CD4-positive, alpha-beta T cell treated with Interleukin-10 for 1 hour (primary cell): Measurements from ENCODE around the gene CNFN.

Experiments used
- DNase-seq: peaks from one replicate; pipeline ENCODE4 v3.0.0-alpha.2; 2020

Gene CNFN

GRCh38 chr19:42407816-42408175 lies 17.7 kb upstream of the CNFN start:
- DNase-seq = no peak

DNA sequence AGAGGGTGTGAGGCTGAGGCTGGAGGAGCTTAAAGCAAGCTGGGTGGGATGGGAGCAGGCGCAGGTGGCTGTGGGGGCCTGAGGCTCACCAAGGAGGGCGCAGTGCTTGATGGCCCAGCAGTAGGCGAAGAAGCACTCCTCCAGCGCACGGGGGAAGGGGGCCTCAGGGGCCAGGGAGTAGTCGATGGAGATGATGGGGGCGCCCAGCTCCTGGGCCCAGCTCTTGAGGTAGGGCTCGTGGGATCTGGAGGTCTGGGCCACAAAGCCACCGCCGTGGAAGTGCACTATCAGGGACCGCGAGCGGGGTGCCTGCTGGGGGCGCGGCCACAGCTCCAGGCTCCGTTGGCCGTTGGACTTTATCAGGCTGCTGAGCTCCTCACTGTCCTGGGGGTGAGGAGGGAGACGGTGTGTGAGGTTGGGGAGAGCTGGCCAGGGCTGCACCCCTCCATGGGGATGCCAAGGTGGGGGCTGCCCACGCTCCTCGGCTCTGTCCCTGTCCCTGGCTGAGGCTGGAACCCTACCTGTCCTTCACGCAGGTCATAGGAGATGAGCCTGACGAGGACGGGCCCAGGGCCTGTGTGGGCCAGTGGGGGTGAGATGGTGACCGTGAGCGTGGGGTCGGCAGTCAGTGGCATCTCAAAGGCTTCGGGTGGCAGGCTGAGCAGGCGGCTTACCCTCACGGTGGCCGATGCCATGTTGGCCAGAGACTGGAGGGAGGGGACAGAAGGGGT lies 17.2 kb upstream of the CNFN start:
- no peak for DNase-seq

- DNase-seq = no peak
Measured at GRCh38 chr19:42406111-42406510, 16.0 kb upstream of the CNFN start.

DNA sequence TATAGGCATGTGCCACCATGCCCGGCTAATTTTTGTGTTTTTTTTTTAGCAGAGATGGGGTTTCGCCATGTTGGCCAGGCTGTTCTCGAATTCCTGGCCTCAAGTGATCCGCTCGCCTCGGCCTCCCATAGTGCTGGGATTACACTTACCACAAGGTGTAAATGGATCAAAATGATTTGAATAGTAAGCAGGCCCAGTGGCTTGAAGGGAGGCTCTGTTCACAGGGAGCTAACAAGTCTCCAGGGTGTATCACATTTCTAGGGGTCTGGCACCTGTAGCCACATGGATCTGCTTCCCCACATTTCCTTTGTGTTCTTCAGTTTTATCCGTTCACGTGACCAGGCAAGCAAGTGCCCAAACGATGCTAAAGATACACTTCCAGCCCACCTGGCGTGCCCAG lies 13.5 kb upstream of the CNFN start:
- DNase-seq = no peak

DNA sequence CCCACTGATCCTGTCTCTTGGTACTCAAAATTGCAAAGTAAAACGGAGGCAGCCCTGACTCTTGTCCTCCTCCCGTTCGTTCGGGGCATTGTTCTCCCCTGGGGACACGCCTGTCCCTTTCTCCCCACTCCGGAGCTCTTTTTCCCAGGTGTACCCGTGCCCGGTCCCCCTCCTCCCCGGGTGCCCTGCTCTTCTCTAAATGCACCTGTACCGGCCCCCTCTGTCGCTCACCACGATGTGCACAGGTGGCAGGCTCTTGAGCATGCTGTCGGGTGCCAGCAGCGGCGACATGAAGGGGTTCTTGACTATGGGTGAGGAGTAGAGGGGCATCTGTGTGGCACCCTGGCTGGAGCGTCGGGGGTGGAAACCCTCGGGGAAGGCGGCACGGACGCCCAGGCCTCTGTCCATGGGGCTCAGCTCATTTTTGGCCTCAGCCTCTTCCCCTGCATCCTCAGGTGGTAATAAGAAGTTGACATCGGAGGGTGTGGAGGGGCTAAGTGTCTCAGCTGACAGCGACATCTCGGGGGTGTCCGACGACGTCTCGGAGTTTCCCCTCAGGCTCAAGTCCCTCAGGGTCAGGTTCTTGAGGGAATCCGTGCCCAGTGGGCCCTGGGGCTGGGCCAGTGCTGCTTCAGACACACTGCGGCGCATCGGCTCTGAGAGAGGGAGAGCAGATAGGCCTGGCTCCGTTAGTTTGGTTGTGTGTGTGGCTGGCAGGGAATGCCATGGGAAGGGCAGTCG lies 12.4 kb upstream of the CNFN start:
- DNase-seq = no peak

- peak; percentile 76 for DNase-seq
Measured at GRCh38 chr19:42401365-42402303, 11.5 kb upstream of the CNFN start.

DNA sequence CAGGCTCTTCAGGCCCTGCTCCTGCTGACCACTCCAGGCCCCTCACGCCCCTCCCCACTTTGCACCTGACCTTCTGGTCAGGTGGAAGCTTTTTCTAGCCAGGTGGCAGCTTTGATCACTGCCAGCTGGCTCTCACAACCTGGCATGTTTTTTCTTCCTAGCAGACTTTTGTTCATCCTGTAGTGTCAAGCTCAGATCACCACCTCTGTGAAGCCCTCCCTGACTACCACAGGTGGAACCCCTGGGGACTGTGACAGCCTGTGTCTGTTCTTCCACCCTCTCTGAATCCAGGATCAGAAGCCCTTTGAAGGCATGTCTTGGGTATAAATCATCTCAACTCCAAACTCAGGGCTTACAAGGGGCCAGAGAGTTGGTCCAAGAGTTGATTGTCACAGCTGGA lies 10.3 kb upstream of the CNFN start:
- no peak for DNase-seq

DNA sequence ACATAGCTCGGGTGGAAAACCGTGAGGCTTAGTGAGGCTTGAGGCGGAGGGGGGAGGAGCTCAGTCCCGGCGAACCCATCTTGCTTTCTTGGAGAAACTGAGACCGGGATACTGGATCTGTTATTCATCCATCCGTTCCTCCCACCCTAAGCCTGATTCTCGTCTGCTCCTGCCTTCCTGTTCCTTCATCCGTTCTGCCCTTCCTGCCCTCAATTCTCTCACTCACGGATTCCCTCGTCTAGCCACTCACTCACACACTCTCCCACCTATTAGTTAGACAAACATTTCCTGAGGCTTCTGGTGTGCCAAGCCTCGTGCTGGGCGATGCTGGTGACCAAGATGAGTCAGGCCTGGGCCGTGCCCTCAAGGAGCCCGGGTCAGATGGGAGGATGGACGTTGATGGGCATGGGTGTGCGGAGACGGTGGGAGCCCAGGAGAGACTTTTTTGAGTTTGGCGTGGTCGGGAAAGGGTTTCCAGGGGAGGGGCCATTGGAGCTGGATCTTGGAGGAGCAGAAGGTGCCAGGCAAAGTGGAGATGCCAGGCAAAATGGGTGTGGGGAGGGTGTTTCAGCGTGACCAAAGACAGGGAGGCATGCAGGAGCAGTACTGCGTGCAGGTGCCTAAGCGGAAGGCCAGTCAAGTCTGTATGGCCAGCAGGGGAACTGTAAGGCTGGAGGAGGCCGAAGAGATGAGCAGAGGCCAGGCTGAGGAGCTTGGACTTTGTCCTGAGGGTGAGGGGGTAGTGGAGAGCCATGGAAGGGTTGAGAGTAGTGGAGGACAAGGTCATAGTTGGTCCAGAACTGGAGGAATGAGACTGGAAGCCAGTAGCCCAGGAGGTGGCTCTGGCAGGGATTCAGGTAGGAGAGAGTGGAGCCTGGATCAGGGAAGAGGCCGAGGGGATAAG lies 7.4 kb upstream of the CNFN start:
- DNase-seq = no peak

- peak; percentile 97 for DNase-seq
Measured at GRCh38 chr19:42396381-42397262, 6.5 kb upstream of the CNFN start.

DNA sequence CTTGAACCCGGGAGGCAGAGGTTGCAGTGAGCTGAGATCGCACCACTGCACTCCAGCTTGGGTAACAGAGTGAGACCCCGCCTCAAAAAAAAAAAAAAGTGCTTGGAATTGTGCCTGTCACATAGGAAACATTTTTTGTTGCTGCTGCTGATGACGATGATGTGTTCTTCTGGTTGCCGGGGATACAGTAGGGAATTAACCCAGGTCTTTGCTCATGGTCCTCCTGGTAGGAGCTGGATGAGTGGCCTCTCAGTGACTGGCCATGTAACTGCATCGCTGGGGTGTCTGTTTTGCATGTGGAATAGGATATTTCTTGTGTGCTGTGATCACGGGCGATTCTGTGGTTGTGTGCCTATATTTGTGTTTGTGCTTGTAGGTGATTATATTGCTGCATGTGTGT lies 4.7 kb upstream of the CNFN start:
- no peak for DNase-seq

DNA sequence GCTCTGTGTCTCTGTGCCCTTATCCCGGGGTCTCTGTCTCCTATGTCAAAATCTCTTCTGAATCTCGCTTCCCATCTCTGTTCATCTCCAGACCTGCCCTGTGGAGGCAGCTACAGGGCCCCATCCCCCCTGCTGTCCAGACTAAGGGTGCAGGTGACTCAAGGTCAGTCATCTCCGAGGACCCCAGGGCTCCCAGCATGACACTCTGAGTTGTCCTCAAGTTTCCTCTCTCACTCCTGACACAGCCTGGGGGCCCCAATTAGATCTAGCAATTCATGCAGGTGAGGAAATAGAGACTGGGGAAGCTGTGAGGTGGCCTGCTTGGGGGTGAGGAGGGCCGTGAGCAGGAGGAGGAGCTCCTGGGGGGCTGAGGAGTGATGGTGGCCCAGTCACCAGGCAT lies 2.1 kb upstream of the CNFN start:
- DNase-seq = no peak

GRCh38 chr19:42388851-42389489 lies 1.1 kb downstream of the CNFN start:
- DNase-seq = no peak

GRCh38 chr19:42386974-42387707 lies 3.0 kb downstream of the CNFN start:
- peak; percentile 67 for DNase-seq

DNA sequence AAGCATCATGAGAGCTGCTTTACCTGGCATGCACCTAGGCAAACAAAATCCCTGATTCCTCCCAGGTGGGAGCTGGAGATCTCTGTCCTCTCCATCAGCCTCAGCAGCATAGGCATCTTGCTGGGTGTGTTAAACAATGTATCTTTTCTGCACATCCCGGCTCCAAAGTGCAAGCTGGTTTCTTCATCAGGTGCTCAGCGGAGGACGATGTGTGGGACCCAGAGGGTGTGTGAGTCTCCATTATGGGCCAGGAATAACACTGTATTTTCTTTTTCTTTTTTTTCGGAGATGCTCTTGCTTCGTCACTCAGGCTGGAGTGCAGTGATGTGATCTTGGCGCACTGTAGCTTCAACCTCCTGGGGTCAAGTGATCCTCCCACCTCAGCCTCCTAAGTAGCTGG lies 9.9 kb downstream of the CNFN start:
- no peak for DNase-seq

DNA sequence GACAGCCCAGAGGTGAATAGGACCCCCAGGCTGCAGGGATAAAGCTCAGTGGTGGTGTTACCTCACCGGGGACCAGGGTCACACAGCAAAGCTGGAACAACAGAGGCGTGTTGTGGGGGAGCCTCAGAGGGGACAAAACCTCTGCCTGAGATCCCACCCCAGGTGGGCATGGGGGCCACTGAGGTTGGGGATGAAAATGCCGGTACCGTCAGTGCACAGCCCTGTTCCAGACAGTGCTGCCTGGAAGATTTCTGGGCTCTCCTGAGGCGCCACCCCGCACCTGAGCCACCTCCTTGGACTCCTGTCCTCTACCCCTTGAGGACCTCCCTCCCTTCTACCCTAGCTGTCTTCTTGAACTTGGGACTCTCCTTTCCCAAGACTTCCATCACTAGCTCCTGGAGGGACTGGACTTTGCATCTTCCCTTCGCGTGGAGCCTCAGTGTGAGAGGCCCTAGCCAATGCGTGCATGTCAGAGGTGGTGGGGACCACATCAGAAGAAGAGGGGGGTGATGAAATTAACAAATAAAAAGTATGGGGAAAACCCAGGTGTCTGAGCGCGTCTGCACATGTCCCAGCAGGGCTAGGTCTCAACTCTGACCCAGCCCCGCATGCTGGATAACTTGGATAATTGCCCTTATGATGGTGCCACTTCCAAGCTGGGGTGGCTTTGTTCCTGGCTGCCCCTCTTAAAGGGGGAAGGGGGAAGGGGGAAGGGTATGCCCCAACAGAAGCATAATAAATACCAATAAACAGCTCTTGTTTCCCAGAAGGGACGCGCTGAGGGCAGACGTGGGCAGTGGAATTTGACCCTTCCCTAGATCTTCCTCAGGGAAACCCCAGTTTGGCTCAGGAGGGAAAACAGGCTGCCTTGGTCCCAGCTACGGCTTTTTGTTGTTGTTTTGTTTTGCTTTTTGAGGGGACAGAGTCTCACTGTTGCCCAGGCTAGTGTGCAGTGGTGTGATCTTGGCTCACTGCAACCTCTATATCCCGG lies 11.6 kb downstream of the CNFN start:
- no peak for DNase-seq

DNA sequence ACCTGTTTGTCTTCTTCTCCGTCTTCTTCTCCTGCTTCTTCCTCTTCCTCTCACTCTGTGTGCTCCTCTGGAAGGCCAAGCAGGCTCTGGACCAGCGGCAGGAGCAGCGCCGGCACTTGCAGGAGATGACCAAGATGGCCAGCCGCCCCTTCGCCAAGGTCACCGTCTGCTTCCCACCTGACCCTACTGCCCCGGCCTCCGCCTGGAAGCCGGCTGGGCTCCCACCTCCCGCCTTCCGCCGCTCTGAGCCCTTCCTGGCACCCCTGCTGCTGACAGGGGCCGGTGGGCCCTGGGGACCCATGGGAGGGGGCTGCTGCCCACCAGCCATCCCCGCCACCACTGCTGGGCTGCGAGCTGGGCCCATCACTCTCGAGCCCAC lies 13.9 kb downstream of the CNFN start:
- no peak for DNase-seq

- no peak for DNase-seq
Measured at GRCh38 chr19:42375415-42376176, 14.5 kb downstream of the CNFN start.

GRCh38 chr19:42374826-42375376 lies 15.2 kb downstream of the CNFN start:
- no peak for DNase-seq
